Measurements from ENCODE around the gene BUB1.

DNA sequence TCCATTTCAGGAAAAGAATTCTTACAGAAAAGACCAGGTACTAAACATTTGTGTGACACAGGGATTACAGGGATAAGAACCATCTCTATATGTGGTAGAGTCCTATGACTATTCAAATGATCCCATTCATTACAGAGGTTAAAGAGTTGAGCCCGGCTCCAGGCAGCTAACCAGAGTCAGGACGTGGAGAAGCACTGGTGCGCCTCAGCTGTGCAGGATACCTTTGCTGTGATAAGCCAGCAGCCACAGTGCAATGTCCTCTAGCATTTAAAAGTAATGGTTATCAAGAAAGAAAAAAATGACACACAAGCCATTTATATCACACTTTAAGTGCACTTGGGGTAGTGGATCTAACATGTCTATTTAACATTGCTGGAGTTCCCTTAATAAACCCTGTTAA lies 17.3 kb downstream of the BUB1 start:
- TF ChIP-seq, protein P1, sequence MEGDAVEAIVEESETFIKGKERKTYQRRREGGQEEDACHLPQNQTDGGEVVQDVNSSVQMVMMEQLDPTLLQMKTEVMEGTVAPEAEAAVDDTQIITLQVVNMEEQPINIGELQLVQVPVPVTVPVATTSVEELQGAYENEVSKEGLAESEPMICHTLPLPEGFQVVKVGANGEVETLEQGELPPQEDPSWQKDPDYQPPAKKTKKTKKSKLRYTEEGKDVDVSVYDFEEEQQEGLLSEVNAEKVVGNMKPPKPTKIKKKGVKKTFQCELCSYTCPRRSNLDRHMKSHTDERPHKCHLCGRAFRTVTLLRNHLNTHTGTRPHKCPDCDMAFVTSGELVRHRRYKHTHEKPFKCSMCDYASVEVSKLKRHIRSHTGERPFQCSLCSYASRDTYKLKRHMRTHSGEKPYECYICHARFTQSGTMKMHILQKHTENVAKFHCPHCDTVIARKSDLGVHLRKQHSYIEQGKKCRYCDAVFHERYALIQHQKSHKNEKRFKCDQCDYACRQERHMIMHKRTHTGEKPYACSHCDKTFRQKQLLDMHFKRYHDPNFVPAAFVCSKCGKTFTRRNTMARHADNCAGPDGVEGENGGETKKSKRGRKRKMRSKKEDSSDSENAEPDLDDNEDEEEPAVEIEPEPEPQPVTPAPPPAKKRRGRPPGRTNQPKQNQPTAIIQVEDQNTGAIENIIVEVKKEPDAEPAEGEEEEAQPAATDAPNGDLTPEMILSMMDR (IDR thresholded peaks at IDR 0.05), result no peak
- TF ChIP-seq POLR2A (IDR thresholded peaks at IDR 0.05), result no peak
